ENCODE measurements around the gene NT5DC2.

NT5DC2 gene

GRCh38 chr3:52511509-52511908 lies 22.1 kb downstream of the NT5DC2 start:
- no peaks in the 10 kb centered on the region for H3K27me3 ChIP-seq (ENCODE audit: control insufficient read depth in 2 of 2, insufficient read depth in 2 of 2, low read length in 2 of 2)
- no peak overlapping the region for H3K9ac ChIP-seq (ENCODE audit: low read depth in 1 of 2, low read length in 2 of 2)
- no peaks in the 10 kb centered on the region for H3K4me1 ChIP-seq (ENCODE audit: control insufficient read depth in 2 of 2, insufficient read depth in 2 of 2, low read length in 2 of 2)
- H3K4me3 ChIP-seq (ENCODE audit: low read length in 2 of 2): no peak overlapping the region
- H3K27ac ChIP-seq (ENCODE audit: low read depth in 2 of 2, low read length in 2 of 2): no peak overlapping the region
- no peaks in the 10 kb centered on the region for H3K9me3 ChIP-seq (ENCODE audit: control insufficient read depth in 2 of 2, low read length in 2 of 2)
- no peaks in the 10 kb centered on the region for H3K36me3 ChIP-seq (ENCODE audit: control insufficient read depth in 2 of 2, insufficient read depth in 2 of 2, low read length in 2 of 2)

GRCh38 chr3:52509753-52510328 lies 23.8 kb downstream of the NT5DC2 start:
- Histone ChIP-seq H3K27ac (ENCODE audit: low read depth in 2 of 2, low read length in 2 of 2) (no peak overlapping the region), H3K4me3 (ENCODE audit: low read length in 2 of 2) (no peak overlapping the region), H3K9ac (ENCODE audit: low read depth in 1 of 2, low read length in 2 of 2) (no peak overlapping the region), H3K9me3 (ENCODE audit: control insufficient read depth in 2 of 2, low read length in 2 of 2) (no peaks in the 10 kb centered on the region), H3K36me3 (ENCODE audit: control insufficient read depth in 2 of 2, insufficient read depth in 2 of 2, low read length in 2 of 2) (no peaks in the 10 kb centered on the region), H3K4me1 (ENCODE audit: control insufficient read depth in 2 of 2, insufficient read depth in 2 of 2, low read length in 2 of 2) (no peaks in the 10 kb centered on the region), H3K27me3 (ENCODE audit: control insufficient read depth in 2 of 2, insufficient read depth in 2 of 2, low read length in 2 of 2) (no peaks in the 10 kb centered on the region)

- H3K27me3 ChIP-seq (ENCODE audit: control insufficient read depth in 2 of 2, insufficient read depth in 2 of 2, low read length in 2 of 2): no peaks in the 10 kb centered on the region
- H3K4me3 ChIP-seq (ENCODE audit: low read length in 2 of 2): no peak overlapping the region
- no peaks in the 10 kb centered on the region for H3K36me3 ChIP-seq (ENCODE audit: control insufficient read depth in 2 of 2, insufficient read depth in 2 of 2, low read length in 2 of 2)
- H3K4me1 ChIP-seq (ENCODE audit: control insufficient read depth in 2 of 2, insufficient read depth in 2 of 2, low read length in 2 of 2): no peaks in the 10 kb centered on the region
- no peaks in the 10 kb centered on the region for H3K9me3 ChIP-seq (ENCODE audit: control insufficient read depth in 2 of 2, low read length in 2 of 2)
- no peak overlapping the region for H3K27ac ChIP-seq (ENCODE audit: low read depth in 2 of 2, low read length in 2 of 2)
- H3K9ac ChIP-seq (ENCODE audit: low read depth in 1 of 2, low read length in 2 of 2): no peak overlapping the region
Observed at GRCh38 chr3:52507359-52507758, 26.3 kb downstream of the NT5DC2 start.

- H3K4me1 ChIP-seq (ENCODE audit: control insufficient read depth in 2 of 2, insufficient read depth in 2 of 2, low read length in 2 of 2): no peaks in the 10 kb centered on the region
- no peak overlapping the region for H3K27ac ChIP-seq (ENCODE audit: low read depth in 2 of 2, low read length in 2 of 2)
- no peaks in the 10 kb centered on the region for H3K27me3 ChIP-seq (ENCODE audit: control insufficient read depth in 2 of 2, insufficient read depth in 2 of 2, low read length in 2 of 2)
- no peak overlapping the region for H3K9ac ChIP-seq (ENCODE audit: low read depth in 1 of 2, low read length in 2 of 2)
- no peaks in the 10 kb centered on the region for H3K9me3 ChIP-seq (ENCODE audit: control insufficient read depth in 2 of 2, low read length in 2 of 2)
- H3K36me3 ChIP-seq (ENCODE audit: control insufficient read depth in 2 of 2, insufficient read depth in 2 of 2, low read length in 2 of 2): no peaks in the 10 kb centered on the region
- no peak overlapping the region for H3K4me3 ChIP-seq (ENCODE audit: low read length in 2 of 2)
Observed at GRCh38 chr3:52506266-52506966, 27.2 kb downstream of the NT5DC2 start.

GRCh38 chr3:52504977-52505376 lies 28.7 kb downstream of the NT5DC2 start:
- Histone ChIP-seq H3K4me3 (ENCODE audit: low read length in 2 of 2) (no peak overlapping the region), H3K27me3 (ENCODE audit: control insufficient read depth in 2 of 2, insufficient read depth in 2 of 2, low read length in 2 of 2) (no peaks in the 10 kb centered on the region), H3K9me3 (ENCODE audit: control insufficient read depth in 2 of 2, low read length in 2 of 2) (no peaks in the 10 kb centered on the region), H3K4me1 (ENCODE audit: control insufficient read depth in 2 of 2, insufficient read depth in 2 of 2, low read length in 2 of 2) (no peaks in the 10 kb centered on the region), H3K36me3 (ENCODE audit: control insufficient read depth in 2 of 2, insufficient read depth in 2 of 2, low read length in 2 of 2) (no peaks in the 10 kb centered on the region), H3K27ac (ENCODE audit: low read depth in 2 of 2, low read length in 2 of 2) (no peak overlapping the region), H3K9ac (ENCODE audit: low read depth in 1 of 2, low read length in 2 of 2) (no peak overlapping the region)

- Histone ChIP-seq H3K9me3 (ENCODE audit: control insufficient read depth in 2 of 2, low read length in 2 of 2) (no peaks in the 10 kb centered on the region), H3K27ac (ENCODE audit: low read depth in 2 of 2, low read length in 2 of 2) (no peak overlapping the region), H3K36me3 (ENCODE audit: control insufficient read depth in 2 of 2, insufficient read depth in 2 of 2, low read length in 2 of 2) (no peaks in the 10 kb centered on the region), H3K27me3 (ENCODE audit: control insufficient read depth in 2 of 2, insufficient read depth in 2 of 2, low read length in 2 of 2) (no peaks in the 10 kb centered on the region), H3K4me3 (ENCODE audit: low read length in 2 of 2) (no peak overlapping the region), H3K4me1 (ENCODE audit: control insufficient read depth in 2 of 2, insufficient read depth in 2 of 2, low read length in 2 of 2) (no peaks in the 10 kb centered on the region), H3K9ac (ENCODE audit: low read depth in 1 of 2, low read length in 2 of 2) (no peak overlapping the region)
Observed at GRCh38 chr3:52503788-52504424, 29.8 kb downstream of the NT5DC2 start.

- no peak overlapping the region for H3K27ac ChIP-seq (ENCODE audit: low read depth in 2 of 2, low read length in 2 of 2)
- no peaks in the 10 kb centered on the region for H3K36me3 ChIP-seq (ENCODE audit: control insufficient read depth in 2 of 2, insufficient read depth in 2 of 2, low read length in 2 of 2)
- H3K4me3 ChIP-seq (ENCODE audit: low read length in 2 of 2): no peak overlapping the region
- H3K4me1 ChIP-seq (ENCODE audit: control insufficient read depth in 2 of 2, insufficient read depth in 2 of 2, low read length in 2 of 2): peaks cover 0 to under 1% of the 10 kb centered on the region in 2 donors
- H3K27me3 ChIP-seq (ENCODE audit: control insufficient read depth in 2 of 2, insufficient read depth in 2 of 2, low read length in 2 of 2): no peaks in the 10 kb centered on the region
- H3K9ac ChIP-seq (ENCODE audit: low read depth in 1 of 2, low read length in 2 of 2): no peak overlapping the region
- no peaks in the 10 kb centered on the region for H3K9me3 ChIP-seq (ENCODE audit: control insufficient read depth in 2 of 2, low read length in 2 of 2)
Observed at GRCh38 chr3:52502808-52503350, 30.8 kb downstream of the NT5DC2 start.

GRCh38 chr3:52502001-52502400 lies 31.7 kb downstream of the NT5DC2 start:
- Histone ChIP-seq H3K27me3 (ENCODE audit: control insufficient read depth in 2 of 2, insufficient read depth in 2 of 2, low read length in 2 of 2) (no peaks in the 10 kb centered on the region), H3K9me3 (ENCODE audit: control insufficient read depth in 2 of 2, low read length in 2 of 2) (no peaks in the 10 kb centered on the region), H3K27ac (ENCODE audit: low read depth in 2 of 2, low read length in 2 of 2) (no peak overlapping the region), H3K4me1 (ENCODE audit: control insufficient read depth in 2 of 2, insufficient read depth in 2 of 2, low read length in 2 of 2) (peaks cover 0 to 2% of the 10 kb centered on the region in 2 donors), H3K4me3 (ENCODE audit: low read length in 2 of 2) (no peak overlapping the region), H3K36me3 (ENCODE audit: control insufficient read depth in 2 of 2, insufficient read depth in 2 of 2, low read length in 2 of 2) (no peaks in the 10 kb centered on the region), H3K9ac (ENCODE audit: low read depth in 1 of 2, low read length in 2 of 2) (no peak overlapping the region)

GRCh38 chr3:52501046-52501445 lies 32.6 kb downstream of the NT5DC2 start:
- Histone ChIP-seq H3K36me3 (ENCODE audit: control insufficient read depth in 2 of 2, insufficient read depth in 2 of 2, low read length in 2 of 2) (no peaks in the 10 kb centered on the region), H3K4me3 (ENCODE audit: low read length in 2 of 2) (no peak overlapping the region), H3K9ac (ENCODE audit: low read depth in 1 of 2, low read length in 2 of 2) (no peak overlapping the region), H3K4me1 (ENCODE audit: control insufficient read depth in 2 of 2, insufficient read depth in 2 of 2, low read length in 2 of 2) (peaks cover 0 to 2% of the 10 kb centered on the region in 2 donors), H3K27me3 (ENCODE audit: control insufficient read depth in 2 of 2, insufficient read depth in 2 of 2, low read length in 2 of 2) (no peaks in the 10 kb centered on the region), H3K27ac (ENCODE audit: low read depth in 2 of 2, low read length in 2 of 2) (no peak overlapping the region), H3K9me3 (ENCODE audit: control insufficient read depth in 2 of 2, low read length in 2 of 2) (no peaks in the 10 kb centered on the region)
